ENCODE measurements around the gene OR10K2. TPM values are rescaled to one million over a fixed set of nuclear protein-coding genes. Genes with fewer than 3 reads are reported as not detected.
"Not testable (repeated sequence)": the region's sequence is repeated elsewhere in the genome, so short reads cannot be mapped to it uniquely, and the experiment has no call there.

OR10K2 gene
- total RNA-seq, result not detected

GRCh38 chr1:158426137-158426536 is at the start of gene OR10K2:
OR10K2 (minus strand) TSS chr1:158426237; CDS start chr1:158420866, 5,371 bp downstream.
- peaks cover 3% of the 10 kb centered on the region for H3K9me3 Mint-ChIP-seq
- no peak for ATAC-seq

GRCh38 chr1:158471920-158472319 is 45.9 kb upstream of the OR10K2 start, which contains the start of gene OR10R2:
OR10R2 (plus strand) TSS chr1:158472220; CDS start chr1:158472326, 106 bp downstream.
- H3K36me3 Mint-ChIP-seq (ENCODE audit: insufficient read depth), result no peaks in the 10 kb centered on the region
- no peak for ATAC-seq
- no peak for DNase-seq
- no peak within 1 kb of the TSS for H3K4me3 Mint-ChIP-seq
- peaks cover 14% of the 10 kb centered on the region for H3K27me3 Mint-ChIP-seq (ENCODE audit: low read depth)
- H3K9me3 Mint-ChIP-seq, result no peaks in the 10 kb centered on the region
- H3K4me1 Mint-ChIP-seq (ENCODE audit: low read depth), result no peaks in the 10 kb centered on the region

More at GRCh38 chr1:158426137-158426536, at the start of gene OR10K2:
- H3K4me1 Mint-ChIP-seq (ENCODE audit: low read depth), result no peaks in the 10 kb centered on the region
- H3K36me3 Mint-ChIP-seq (ENCODE audit: insufficient read depth), result no peaks in the 10 kb centered on the region
- peaks cover 10% of the 10 kb centered on the region for H3K27me3 Mint-ChIP-seq (ENCODE audit: low read depth)
- no peak for DNase-seq
- H3K4me3 Mint-ChIP-seq, result no peak within 1 kb of the TSS

GRCh38 chr1:158461534-158461933 is 35.5 kb upstream of the OR10K2 start, which contains the start of gene OR10K1:
OR10K1 (plus strand) TSS chr1:158461834; CDS start chr1:158465562, 3,728 bp downstream.
- DNase-seq (no peak), ATAC-seq (no peak)
- Mint-ChIP-seq H3K9me3 (no peaks in the 10 kb centered on the region), H3K27me3 (ENCODE audit: low read depth) (peaks cover 14% of the 10 kb centered on the region), H3K4me3 (no peak within 1 kb of the TSS), H3K4me1 (ENCODE audit: low read depth) (no peaks in the 10 kb centered on the region), H3K36me3 (ENCODE audit: insufficient read depth) (no peaks in the 10 kb centered on the region)

GRCh38 chr1:158458263-158458662 is 32.2 kb upstream of the OR10K2 start:
- no peaks in the 10 kb centered on the region for H3K4me1 Mint-ChIP-seq (ENCODE audit: low read depth)
- H3K27me3 Mint-ChIP-seq (ENCODE audit: low read depth), result peaks cover 26% of the 10 kb centered on the region
- DNase-seq (no peak), ATAC-seq (no peak)
- H3K9me3 Mint-ChIP-seq, result no peaks in the 10 kb centered on the region
- H3K4me3 Mint-ChIP-seq, result no peak overlapping the region
- H3K36me3 Mint-ChIP-seq (ENCODE audit: insufficient read depth), result no peaks in the 10 kb centered on the region

- Mint-ChIP-seq H3K27me3 (ENCODE audit: low read depth) (peaks cover 26% of the 10 kb centered on the region), H3K4me1 (ENCODE audit: low read depth) (no peaks in the 10 kb centered on the region), H3K36me3 (ENCODE audit: insufficient read depth) (no peaks in the 10 kb centered on the region), H3K9me3 (no peaks in the 10 kb centered on the region), H3K4me3 (no peak overlapping the region)
- no peak for DNase-seq
- no peak for ATAC-seq
These were observed 31.2 kb upstream of the OR10K2 start for GRCh38 chr1:158457246-158457645.

GRCh38 chr1:158454537-158454936 is 28.5 kb upstream of the OR10K2 start:
- no peak for ATAC-seq
- DNase-seq, result no peak
- H3K4me1 Mint-ChIP-seq (ENCODE audit: low read depth), result no peaks in the 10 kb centered on the region
- peaks cover 34% of the 10 kb centered on the region for H3K27me3 Mint-ChIP-seq (ENCODE audit: low read depth)
- H3K4me3 Mint-ChIP-seq, result no peak overlapping the region
- H3K9me3 Mint-ChIP-seq, result peaks cover 9% of the 10 kb centered on the region
- no peaks in the 10 kb centered on the region for H3K36me3 Mint-ChIP-seq (ENCODE audit: insufficient read depth)

GRCh38 chr1:158445376-158445775 is 19.3 kb upstream of the OR10K2 start:
- DNase-seq (no peak), ATAC-seq (no peak)
- Mint-ChIP-seq H3K9me3 (no peaks in the 10 kb centered on the region), H3K4me3 (no peak overlapping the region), H3K36me3 (ENCODE audit: insufficient read depth) (no peaks in the 10 kb centered on the region), H3K27me3 (ENCODE audit: low read depth) (peaks cover 13% of the 10 kb centered on the region), H3K4me1 (ENCODE audit: low read depth) (no peaks in the 10 kb centered on the region)

GRCh38 chr1:158434741-158435140 is 8.7 kb upstream of the OR10K2 start:
- H3K4me3 Mint-ChIP-seq, result no peak overlapping the region
- peaks cover 39% of the 10 kb centered on the region for H3K27me3 Mint-ChIP-seq (ENCODE audit: low read depth)
- H3K9me3 Mint-ChIP-seq, result peaks cover 9% of the 10 kb centered on the region
- ATAC-seq, result no peak
- H3K36me3 Mint-ChIP-seq (ENCODE audit: insufficient read depth), result no peaks in the 10 kb centered on the region
- DNase-seq, result no peak
- no peaks in the 10 kb centered on the region for H3K4me1 Mint-ChIP-seq (ENCODE audit: low read depth)

- H3K36me3 Mint-ChIP-seq (ENCODE audit: insufficient read depth); ATAC-seq: not testable (repeated sequence)
These were observed 4.1 kb upstream of the OR10K2 start for GRCh38 chr1:158430163-158430562.

GRCh38 chr1:158425027-158425426 is 1.0 kb downstream of the OR10K2 start:
- DNase-seq, result no peak
- peaks cover 9% of the 10 kb centered on the region for H3K27me3 Mint-ChIP-seq (ENCODE audit: low read depth)
- ATAC-seq, result no peak
- H3K4me1 Mint-ChIP-seq (ENCODE audit: low read depth), result no peaks in the 10 kb centered on the region
- no peak overlapping the region for H3K4me3 Mint-ChIP-seq
- no peaks in the 10 kb centered on the region for H3K9me3 Mint-ChIP-seq
- no peaks in the 10 kb centered on the region for H3K36me3 Mint-ChIP-seq (ENCODE audit: insufficient read depth)

More at GRCh38 chr1:158430163-158430562, 4.1 kb upstream of the OR10K2 start:
- H3K4me3 Mint-ChIP-seq; H3K9me3 Mint-ChIP-seq; DNase-seq; H3K4me1 Mint-ChIP-seq (ENCODE audit: low read depth): not testable (repeated sequence)
- peaks cover 31% of the 10 kb centered on the region for H3K27me3 Mint-ChIP-seq (ENCODE audit: low read depth)

GRCh38 chr1:158422212-158422611 is 3.8 kb downstream of the OR10K2 start:
- H3K27me3 Mint-ChIP-seq (ENCODE audit: low read depth), result peaks cover 5% of the 10 kb centered on the region
- no peak overlapping the region for H3K4me3 Mint-ChIP-seq
- no peak for DNase-seq
- no peaks in the 10 kb centered on the region for H3K4me1 Mint-ChIP-seq (ENCODE audit: low read depth)
- no peaks in the 10 kb centered on the region for H3K36me3 Mint-ChIP-seq (ENCODE audit: insufficient read depth)
- no peak for ATAC-seq
- no peaks in the 10 kb centered on the region for H3K9me3 Mint-ChIP-seq

- DNase-seq, result no peak
- Mint-ChIP-seq H3K4me1 (ENCODE audit: low read depth) (no peaks in the 10 kb centered on the region), H3K4me3 (no peak overlapping the region), H3K27me3 (ENCODE audit: low read depth) (peaks cover 6% of the 10 kb centered on the region), H3K9me3 (no peaks in the 10 kb centered on the region), H3K36me3 (ENCODE audit: insufficient read depth) (no peaks in the 10 kb centered on the region)
- ATAC-seq, result no peak
These were observed 8.5 kb downstream of the OR10K2 start for GRCh38 chr1:158417586-158417985.

GRCh38 chr1:158414651-158415345 is 11.2 kb downstream of the OR10K2 start:
- Mint-ChIP-seq H3K4me3 (no peak overlapping the region), H3K36me3 (ENCODE audit: insufficient read depth) (no peaks in the 10 kb centered on the region), H3K27me3 (ENCODE audit: low read depth) (peaks cover 1% of the 10 kb centered on the region), H3K4me1 (ENCODE audit: low read depth) (no peaks in the 10 kb centered on the region), H3K9me3 (no peaks in the 10 kb centered on the region)
- no peak for ATAC-seq
- no peak for DNase-seq

GRCh38 chr1:158407092-158407491 is 18.9 kb downstream of the OR10K2 start:
- peaks cover 3% of the 10 kb centered on the region for H3K27me3 Mint-ChIP-seq (ENCODE audit: low read depth)
- H3K4me3 Mint-ChIP-seq, result no peak overlapping the region
- H3K4me1 Mint-ChIP-seq (ENCODE audit: low read depth), result no peaks in the 10 kb centered on the region
- ATAC-seq (no peak), DNase-seq (no peak)
- no peaks in the 10 kb centered on the region for H3K9me3 Mint-ChIP-seq
- no peaks in the 10 kb centered on the region for H3K36me3 Mint-ChIP-seq (ENCODE audit: insufficient read depth)

- no peaks in the 10 kb centered on the region for H3K9me3 Mint-ChIP-seq
- H3K27me3 Mint-ChIP-seq (ENCODE audit: low read depth), result peaks cover 16% of the 10 kb centered on the region
- no peak overlapping the region for H3K4me3 Mint-ChIP-seq
- no peak for ATAC-seq
- no peaks in the 10 kb centered on the region for H3K36me3 Mint-ChIP-seq (ENCODE audit: insufficient read depth)
- no peaks in the 10 kb centered on the region for H3K4me1 Mint-ChIP-seq (ENCODE audit: low read depth)
- DNase-seq, result no peak
These were observed 25.2 kb downstream of the OR10K2 start for GRCh38 chr1:158400871-158401270.

Data from activated T-cell treated with anti-CD3 and anti-CD28 coated beads, Interleukin-2, amount 50 U/mL, for 4 hours (primary cell).